HG03159 (cell line): ENCODE results near the gene ZFP82.

Experiments
- ATAC-seq: cut with Tn5 transposase; IDR thresholded peaks from one replicate; pipeline ENCODE4 v1.9.1; 2021; ENCODE audit warnings: mild to moderate bottlenecking, moderate library complexity; ENCODE audit not compliant: unreplicated experiment

Gene ZFP82

DNA sequence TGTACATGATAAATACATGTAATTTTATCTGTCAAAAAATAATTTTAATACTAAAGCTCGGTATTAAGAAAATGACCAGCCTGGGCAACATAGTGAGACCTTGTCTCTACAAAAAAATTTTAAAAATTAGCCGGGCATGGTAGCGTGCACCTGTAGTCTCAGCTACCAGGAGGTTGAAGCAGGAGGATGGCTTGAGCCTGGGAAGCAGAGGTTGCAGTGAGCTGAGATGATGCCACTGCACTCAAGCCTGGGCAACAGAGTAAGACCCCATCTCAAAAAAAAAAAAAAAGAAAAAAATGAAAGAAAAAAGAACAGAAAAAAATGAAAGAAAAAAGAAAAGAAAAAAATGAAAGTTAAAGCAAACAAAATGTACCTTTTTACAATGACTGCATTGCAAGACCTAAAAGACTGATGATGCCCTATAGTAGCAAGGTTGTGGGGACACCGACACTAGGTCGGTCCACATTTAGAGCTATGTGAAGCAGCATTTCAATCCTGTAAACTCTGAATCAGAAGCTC, 44.7 kb downstream of the ZFP82 start:
- no peak for ATAC-seq

DNA sequence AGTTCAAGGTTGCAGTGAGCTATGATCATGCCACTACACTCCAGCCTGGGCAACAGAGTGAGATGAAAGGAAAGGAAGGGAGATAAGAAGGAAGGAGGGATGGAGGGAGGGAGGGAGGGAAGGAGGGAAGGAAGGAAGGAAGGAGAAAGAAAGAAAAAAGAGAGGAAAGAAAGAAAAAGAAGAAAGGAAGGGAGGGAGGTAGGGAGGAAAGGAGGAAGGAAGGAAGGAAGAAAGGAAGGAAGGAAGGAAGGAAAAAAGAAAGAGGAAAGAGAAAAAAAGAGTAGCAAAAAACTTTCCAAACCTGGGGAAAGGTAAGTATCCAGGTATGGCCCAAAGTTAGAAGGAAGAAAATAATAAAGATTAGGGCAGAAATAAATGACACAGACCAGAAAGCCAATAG, 46.6 kb downstream of the ZFP82 start:
- ATAC-seq = no peak

DNA sequence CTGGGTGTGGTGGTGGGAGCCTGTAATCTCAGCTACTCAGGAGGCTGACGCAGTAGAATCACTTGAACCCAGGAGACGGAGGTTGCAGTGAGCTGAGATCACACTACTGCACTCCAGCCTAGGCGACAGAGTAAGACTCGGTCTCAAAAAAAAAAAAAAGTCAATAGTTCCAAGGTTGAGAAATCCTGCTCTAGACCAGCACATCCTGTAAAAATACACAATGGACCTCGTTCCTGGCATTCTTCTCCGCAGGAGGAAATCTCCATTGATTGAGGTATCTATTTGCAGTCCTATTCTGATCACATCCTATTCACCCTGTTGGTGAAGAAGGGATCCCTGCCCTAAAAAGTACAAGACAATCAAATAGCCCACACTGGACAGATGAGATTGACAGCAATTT, 54.6 kb downstream of the ZFP82 start:
- ATAC-seq = no peak
